Activated CD4-positive, alpha-beta T cell treated with anti-CD3 and anti-CD28 coated beads for 36 hours (primary cell): ENCODE measurements around the gene COL4A2. TPM values are rescaled to one million over a fixed set of nuclear protein-coding genes. Genes with fewer than 3 reads are reported as not detected.

Experiments
- ATAC-seq: fragments of 200-7000 bp; cut with Tn5 transposase; one replicate; pipeline ENCODE4 v1.10.0; 2021; ENCODE audit warnings: mild to moderate bottlenecking, moderate library complexity
- CTCF ChIA-PET: fragments of 350-600 bp; sonication (Branson Sonifier 250); formaldehyde crosslinking; loops from one replicate; lab custom pipeline; 2021; ENCODE audit warnings: antibody characterized with exemption; lab: Charles Lee
- POLR2A ChIA-PET: fragments of 350-600 bp; sonication (Branson Sonifier 250); formaldehyde crosslinking; loops from one replicate; lab custom pipeline; 2021; ENCODE audit warnings: antibody characterized with exemption, inconsistent platforms; lab: Charles Lee
- DNase-seq: peaks from one replicate; pipeline ENCODE4 v3.0.0-alpha.2; 2020
- H3K27ac Mint-ChIP-seq: one replicate; pipeline ENCODE4 v1.8.0; 2021; ENCODE audit warnings: mixed read lengths
- H3K27me3 Mint-ChIP-seq: one replicate; pipeline ENCODE4 v1.8.0; 2021; ENCODE audit warnings: mixed read lengths
- H3K36me3 Mint-ChIP-seq: one replicate; pipeline ENCODE4 v1.8.0; 2021; ENCODE audit warnings: low read depth, mixed read lengths
- H3K4me1 Mint-ChIP-seq: one replicate; pipeline ENCODE4 v1.8.0; 2021; ENCODE audit warnings: mixed read lengths
- H3K4me3 Mint-ChIP-seq: one replicate; pipeline ENCODE4 v1.8.0; 2021; ENCODE audit warnings: mild to moderate bottlenecking, moderate library complexity, mixed read lengths
- H3K9me3 Mint-ChIP-seq: one replicate; pipeline ENCODE4 v1.8.0; 2021; ENCODE audit warnings: low read depth, mixed read lengths
- intact Hi-C, 2 experiments: fragments of 100-400 bp; cut with DNase I in 1 of 2; cut with micrococcal nuclease in 1 of 2; formaldehyde crosslinking; loops; one replicate each; pipeline versions ENCODE4 v1.14.2 to v1.15.1; 2022 to 2024; cut with DNase I, micrococcal nuclease
- total RNA-seq, 2 experiments: library from RNA; stranded (reverse); gene quantifications; one replicate each; pipeline ENCODE4 v1.2.3, GENCODE V29; 2021

Gene COL4A2
- total RNA-seq, 2 experiments from 2014 or later: not detected

- ChIA-PET POLR2A (no interaction called here), CTCF (no interaction called here)
- H3K4me1 Mint-ChIP-seq: peaks cover 2% of the 10 kb centered on the region
- no peak overlapping the region for H3K27ac Mint-ChIP-seq
- peaks cover 20% of the 10 kb centered on the region for H3K27me3 Mint-ChIP-seq
- intact Hi-C loops: no loop called here
- H3K4me3 Mint-ChIP-seq: no peak overlapping the region
- no peak for ATAC-seq
- H3K9me3 Mint-ChIP-seq: no peaks in the 10 kb centered on the region
- DNase-seq: no peak
- H3K36me3 Mint-ChIP-seq: no peaks in the 10 kb centered on the region
Observed at GRCh38 chr13:110470272-110471009, 163.4 kb downstream of the COL4A2 start.

GRCh38 chr13:110471156-110471832 is 164.2 kb downstream of the COL4A2 start:
- Mint-ChIP-seq H3K4me1 (peaks cover 2% of the 10 kb centered on the region), H3K27ac (no peak overlapping the region), H3K4me3 (no peak overlapping the region), H3K9me3 (no peaks in the 10 kb centered on the region), H3K36me3 (no peaks in the 10 kb centered on the region), H3K27me3 (peaks cover 18% of the 10 kb centered on the region)
- DNase-seq (no peak), ATAC-seq (no peak)
- ChIA-PET CTCF (no interaction called here), POLR2A (no interaction called here)
- intact Hi-C loops: no loop called here

GRCh38 chr13:110471833-110472162 is 164.7 kb downstream of the COL4A2 start:
- peak; percentile 86 for ATAC-seq

GRCh38 chr13:110472904-110473563 is 165.9 kb downstream of the COL4A2 start:
- no peak for DNase-seq
- intact Hi-C loops: no loop called here
- Mint-ChIP-seq H3K27ac (no peak overlapping the region), H3K27me3 (peaks cover 18% of the 10 kb centered on the region), H3K4me3 (no peak overlapping the region), H3K9me3 (no peaks in the 10 kb centered on the region), H3K4me1 (peaks cover 2% of the 10 kb centered on the region), H3K36me3 (no peaks in the 10 kb centered on the region)
- ATAC-seq: no peak
- CTCF ChIA-PET: no interaction called here
- POLR2A ChIA-PET: no interaction called here

More at GRCh38 chr13:110471833-110472162, 164.7 kb downstream of the COL4A2 start:
- H3K27ac Mint-ChIP-seq: no peak overlapping the region
- intact Hi-C loops: no loop called here
- ChIA-PET CTCF (no interaction called here), POLR2A (no interaction called here)
- no peaks in the 10 kb centered on the region for H3K9me3 Mint-ChIP-seq
- peak; percentile 59 for DNase-seq
- peaks cover 2% of the 10 kb centered on the region for H3K4me1 Mint-ChIP-seq
- peaks cover 18% of the 10 kb centered on the region for H3K27me3 Mint-ChIP-seq
- no peak overlapping the region for H3K4me3 Mint-ChIP-seq
- no peaks in the 10 kb centered on the region for H3K36me3 Mint-ChIP-seq

GRCh38 chr13:110474713-110475112 is 167.6 kb downstream of the COL4A2 start:
- H3K27ac Mint-ChIP-seq: no peak overlapping the region
- ATAC-seq: no peak
- DNase-seq: no peak
- ChIA-PET POLR2A (no interaction called here), CTCF (no interaction called here)
- intact Hi-C loops: no loop called here
- peaks cover 18% of the 10 kb centered on the region for H3K27me3 Mint-ChIP-seq
- no peaks in the 10 kb centered on the region for H3K36me3 Mint-ChIP-seq
- H3K4me3 Mint-ChIP-seq: no peak overlapping the region
- no peaks in the 10 kb centered on the region for H3K9me3 Mint-ChIP-seq
- H3K4me1 Mint-ChIP-seq: peaks cover 2% of the 10 kb centered on the region

- Mint-ChIP-seq H3K4me3 (no peak overlapping the region), H3K27ac (no peak overlapping the region)
Observed at GRCh38 chr13:110475117-110475516, 168.0 kb downstream of the COL4A2 start.

GRCh38 chr13:110475550-110476219 is 168.6 kb downstream of the COL4A2 start:
- Mint-ChIP-seq H3K4me3 (no peak overlapping the region), H3K9me3 (no peaks in the 10 kb centered on the region), H3K27ac (no peak overlapping the region), H3K36me3 (no peaks in the 10 kb centered on the region), H3K27me3 (peaks cover 14% of the 10 kb centered on the region), H3K4me1 (peaks cover 2% of the 10 kb centered on the region)
- ATAC-seq (no peak), DNase-seq (no peak)
- POLR2A ChIA-PET: no interaction called here
- CTCF ChIA-PET: interaction anchor here (1.5 kb wide), 1 partner anchor 20 kb away, joined by 3 read pairs; no protein-coding TSS in a partner anchor
- intact Hi-C loops: no loop called here

More at GRCh38 chr13:110475117-110475516, 168.0 kb downstream of the COL4A2 start:
- intact Hi-C loops: no loop called here
- DNase-seq: no peak
- Mint-ChIP-seq H3K36me3 (no peaks in the 10 kb centered on the region), H3K27me3 (peaks cover 18% of the 10 kb centered on the region), H3K4me1 (peaks cover 2% of the 10 kb centered on the region), H3K9me3 (no peaks in the 10 kb centered on the region)
- ChIA-PET POLR2A (no interaction called here), CTCF (interaction anchor here (1.5 kb wide), 1 partner anchor 20 kb away, joined by 3 read pairs; no protein-coding TSS in a partner anchor)
- ATAC-seq: no peak

GRCh38 chr13:110476220-110476617 is 169.1 kb downstream of the COL4A2 start:
- ChIA-PET POLR2A (no interaction called here), CTCF (interaction anchor here (1.5 kb wide), 1 partner anchor 21 kb away, joined by 3 read pairs; no protein-coding TSS in a partner anchor)
- DNase-seq (no peak), ATAC-seq (no peak)
- Mint-ChIP-seq H3K9me3 (no peaks in the 10 kb centered on the region), H3K27ac (no peak overlapping the region), H3K4me3 (no peak overlapping the region), H3K36me3 (no peaks in the 10 kb centered on the region), H3K27me3 (peaks cover 8% of the 10 kb centered on the region), H3K4me1 (peaks cover 2% of the 10 kb centered on the region)
- intact Hi-C loops: no loop called here

- intact Hi-C loops: no loop called here
- Mint-ChIP-seq H3K9me3 (no peaks in the 10 kb centered on the region), H3K27ac (no peak overlapping the region), H3K27me3 (peaks cover 6% of the 10 kb centered on the region), H3K4me1 (no peaks in the 10 kb centered on the region), H3K36me3 (no peaks in the 10 kb centered on the region), H3K4me3 (no peak overlapping the region)
- no peak for DNase-seq
- no peak for ATAC-seq
- CTCF ChIA-PET: interaction anchor here (1.1 kb wide), 1 partner anchor 12 kb away, joined by 3 read pairs; no protein-coding TSS in a partner anchor
- POLR2A ChIA-PET: no interaction called here
Observed at GRCh38 chr13:110477706-110478245, 170.7 kb downstream of the COL4A2 start.

- intact Hi-C loops: no loop called here
- Mint-ChIP-seq H3K4me3 (no peak overlapping the region), H3K27me3 (peaks cover 6% of the 10 kb centered on the region), H3K9me3 (no peaks in the 10 kb centered on the region), H3K36me3 (no peaks in the 10 kb centered on the region), H3K4me1 (no peaks in the 10 kb centered on the region), H3K27ac (no peak overlapping the region)
- CTCF ChIA-PET: interaction anchor here (1.1 kb wide), 1 partner anchor 11 kb away, joined by 3 read pairs; no protein-coding TSS in a partner anchor
- ATAC-seq (no peak), DNase-seq (no peak)
- POLR2A ChIA-PET: no interaction called here
Observed at GRCh38 chr13:110478405-110479214, 171.5 kb downstream of the COL4A2 start.
